HFFc6 (cell line): ENCODE data around the gene RAMP3. TPM values are rescaled to one million over a fixed set of nuclear protein-coding genes. Genes with fewer than 3 reads are reported as not detected.
A peak's percentile ranks its signal among the peaks of the same experiment; 100 is the strongest.
"Not testable (repeated sequence)": the region's sequence is repeated elsewhere in the genome, so short reads cannot be mapped to it uniquely, and the experiment has no call there.

Source experiments
- DNase-seq: peaks from one replicate; pipeline ENCODE4 v3.0.0-alpha.2; 2018
- H3K27ac Mint-ChIP-seq: 2 replicates; pipeline ENCODE4 v1.8.0; 2020; ENCODE audit warnings: mild to moderate bottlenecking, mixed read lengths
- H3K27me3 Mint-ChIP-seq: 2 replicates; pipeline ENCODE4 v1.8.0; 2021; ENCODE audit warnings: mild to moderate bottlenecking, moderate library complexity, mixed read lengths; ENCODE audit not compliant: insufficient read depth
- H3K36me3 Mint-ChIP-seq: 2 replicates; pipeline ENCODE4 v1.8.0; 2021; ENCODE audit warnings: low read depth, mixed read lengths
- H3K4me1 Mint-ChIP-seq: 2 replicates; pipeline ENCODE4 v1.8.0; 2020; ENCODE audit warnings: low read depth, mixed read lengths
- H3K4me3 Mint-ChIP-seq: 2 replicates; pipeline ENCODE4 v1.8.0; 2020; ENCODE audit warnings: mild to moderate bottlenecking, moderate library complexity, mixed read lengths
- H3K9me3 Mint-ChIP-seq: 2 replicates; pipeline ENCODE4 v1.8.0; 2020; ENCODE audit warnings: mild to moderate bottlenecking, mixed read lengths
- CTCF ChIP-seq: fragments of 200-600 bp; sonication (generic); IDR thresholded peaks from 2 replicates; pipeline ENCODE4 v1.5.0; 2021; ENCODE audit warnings: antibody characterized with exemption, mild to moderate bottlenecking
- total RNA-seq, 6 experiments: library from RNA; stranded (reverse); fragmentation: NEBNext Ultra II Directional; extraction: Animal tissue kit (Norgen Biotek cat#: 25700); gene quantifications; 2 replicates in 1 of 6; 3 replicates in 5 of 6; pipeline ENCODE4 v1.2.3, GENCODE V29; 2021

RAMP3 gene
- total RNA-seq, 6 experiments from 2014 or later = not detected

GRCh38 chr7:45203036-45203435, 45.4 kb downstream of the RAMP3 start:
- H3K36me3 Mint-ChIP-seq = no peaks in the 10 kb centered on the region
- no peaks in the 10 kb centered on the region; the same call in 1 of the 2 replicates for H3K9me3 Mint-ChIP-seq
- H3K27ac Mint-ChIP-seq = no peak overlapping the region
- peaks cover 9% of the 10 kb centered on the region; the same call in 1 of the 2 replicates for H3K4me1 Mint-ChIP-seq
- peaks cover 35% of the 10 kb centered on the region for H3K27me3 Mint-ChIP-seq
- H3K4me3 Mint-ChIP-seq = no peak overlapping the region
- DNase-seq = no peak
- TF ChIP-seq CTCF = no peak

- TF ChIP-seq CTCF = no peak
- Mint-ChIP-seq H3K27me3 (peaks cover 39% of the 10 kb centered on the region), H3K9me3 (no peaks in the 10 kb centered on the region; the same call in 1 of the 2 replicates), H3K27ac (no peak overlapping the region), H3K4me1 (peaks cover 9% of the 10 kb centered on the region; the same call in 1 of the 2 replicates), H3K4me3 (no peak overlapping the region; the same call in 1 of the 2 replicates), H3K36me3 (no peaks in the 10 kb centered on the region)
- no peak for DNase-seq
Measured at GRCh38 chr7:45203459-45203858, 45.9 kb downstream of the RAMP3 start.

GRCh38 chr7:45203936-45204445, 46.4 kb downstream of the RAMP3 start:
- Mint-ChIP-seq H3K27me3 (peaks cover 43% of the 10 kb centered on the region), H3K4me1 (peaks cover 9% of the 10 kb centered on the region; the same call in 1 of the 2 replicates), H3K27ac (no peak overlapping the region), H3K36me3 (no peaks in the 10 kb centered on the region), H3K4me3 (peak overlapping the region; percentile 64; the same call in 1 of the 2 replicates), H3K9me3 (no peaks in the 10 kb centered on the region; the same call in 1 of the 2 replicates)
- DNase-seq = peak; percentile 2
- TF ChIP-seq CTCF = no peak

- H3K9me3 Mint-ChIP-seq, H3K27ac Mint-ChIP-seq, H3K4me1 Mint-ChIP-seq, H3K36me3 Mint-ChIP-seq, H3K4me3 Mint-ChIP-seq, DNase-seq: not testable (repeated sequence)
- peaks cover 49% of the 10 kb centered on the region for H3K27me3 Mint-ChIP-seq
Measured at GRCh38 chr7:45206266-45206665, 48.7 kb downstream of the RAMP3 start.

- peaks cover 49% of the 10 kb centered on the region for H3K27me3 Mint-ChIP-seq
- not testable (repeated sequence) for DNase-seq, H3K36me3 Mint-ChIP-seq, H3K27ac Mint-ChIP-seq, H3K4me1 Mint-ChIP-seq, H3K4me3 Mint-ChIP-seq, H3K9me3 Mint-ChIP-seq
Measured at GRCh38 chr7:45209909-45210308, 52.3 kb downstream of the RAMP3 start.

GRCh38 chr7:45211066-45211465, 53.5 kb downstream of the RAMP3 start:
- DNase-seq = no peak
- Mint-ChIP-seq H3K36me3 (no peaks in the 10 kb centered on the region), H3K27ac (no peak overlapping the region), H3K27me3 (peaks cover 53% of the 10 kb centered on the region), H3K9me3 (no peaks in the 10 kb centered on the region), H3K4me1 (no peaks in the 10 kb centered on the region), H3K4me3 (no peak overlapping the region)
- no peak for TF ChIP-seq CTCF

- no peak for DNase-seq
- no peaks in the 10 kb centered on the region for H3K9me3 Mint-ChIP-seq
- H3K4me1 Mint-ChIP-seq = no peaks in the 10 kb centered on the region
- H3K27ac Mint-ChIP-seq = no peak overlapping the region
- H3K36me3 Mint-ChIP-seq = no peaks in the 10 kb centered on the region
- no peak overlapping the region for H3K4me3 Mint-ChIP-seq
- TF ChIP-seq CTCF = no peak
- H3K27me3 Mint-ChIP-seq = peaks cover 52% of the 10 kb centered on the region
Measured at GRCh38 chr7:45211958-45212357, 54.4 kb downstream of the RAMP3 start.
